ENCODE results near the gene SYT17.

SYT17 gene

DNA sequence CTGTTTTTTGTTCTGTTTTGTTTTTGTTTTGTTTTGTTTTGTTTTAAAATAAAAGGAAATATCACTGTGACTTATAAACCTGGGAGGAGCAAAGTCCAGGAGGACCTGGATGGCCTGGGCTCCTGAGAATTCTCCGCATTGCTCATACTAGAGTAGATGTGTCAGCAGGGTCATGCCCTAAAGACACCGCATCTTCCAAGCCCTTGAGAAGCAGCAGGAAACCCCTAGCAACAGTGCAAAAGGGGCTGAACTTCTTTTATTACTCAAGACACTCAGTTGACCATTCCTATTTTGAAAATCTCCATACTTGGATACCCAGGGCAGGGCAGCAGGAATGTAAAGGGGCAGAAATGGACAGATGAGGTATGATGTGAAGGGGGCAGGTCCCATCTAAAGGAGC lies 51.8 kb downstream of the SYT17 start:
- Histone ChIP-seq H3K27me3 (ENCODE audit: control insufficient read depth, insufficient read depth, low read length) (no peaks in the 10 kb centered on the region), H3K9ac (ENCODE audit: low read depth, low read length) (no peak overlapping the region), H3K27ac (ENCODE audit: low read depth, low read length) (no peak overlapping the region), H3K4me3 (ENCODE audit: low read depth, low read length) (no peak overlapping the region), H3K4me1 (ENCODE audit: control insufficient read depth, insufficient read depth, low read length) (no peaks in the 10 kb centered on the region), H3K36me3 (ENCODE audit: control insufficient read depth, insufficient read depth, low read length) (peaks cover under 1% of the 10 kb centered on the region; the same call in 1 of the 2 replicates), H3K9me3 (ENCODE audit: control insufficient read depth, insufficient read depth, low read length) (no peaks in the 10 kb centered on the region)

DNA sequence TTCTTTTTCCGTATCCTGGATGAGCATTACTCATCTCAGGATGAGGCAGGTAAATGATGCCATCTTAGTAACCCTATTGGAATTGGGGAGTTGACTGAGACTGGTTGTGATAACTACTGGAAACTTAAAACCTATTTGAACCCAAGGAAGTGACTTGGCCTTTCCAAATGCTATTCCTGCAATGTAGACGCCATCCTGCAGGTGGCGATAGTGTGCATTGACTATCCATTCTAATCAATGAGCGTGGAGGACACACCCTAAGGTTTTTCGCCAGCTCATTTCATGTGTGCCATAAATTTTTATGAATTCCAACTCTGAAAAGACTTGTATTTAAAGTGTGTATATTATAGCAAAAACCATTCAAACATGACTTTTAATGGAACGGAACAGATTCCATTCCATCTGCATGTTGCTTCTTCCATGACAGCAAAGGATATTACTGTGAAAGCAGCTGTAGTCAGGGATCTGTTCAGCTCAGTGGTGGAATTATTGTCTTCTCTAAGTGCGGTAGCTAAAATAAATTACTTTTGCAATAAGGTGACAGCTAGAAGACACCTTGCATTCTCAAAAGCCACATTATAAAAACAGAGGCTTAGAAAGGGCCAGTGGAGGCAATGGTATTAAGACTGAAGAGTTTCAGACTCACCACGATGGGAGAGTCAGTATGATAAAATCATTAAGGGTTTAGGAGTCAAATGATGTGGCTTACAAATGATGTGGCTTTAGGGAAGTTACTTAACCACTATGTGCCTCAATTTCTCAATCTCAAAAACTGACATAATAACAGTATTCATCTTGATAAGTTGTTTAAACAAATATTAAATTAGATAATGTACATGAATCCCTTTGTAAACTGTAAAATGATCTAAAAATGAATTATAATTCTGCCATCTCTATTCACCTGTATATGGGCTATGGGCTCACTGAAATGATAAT lies 55.5 kb downstream of the SYT17 start:
- Histone ChIP-seq H3K4me1 (ENCODE audit: control insufficient read depth, insufficient read depth, low read length) (peaks cover 7% of the 10 kb centered on the region; the same call in 1 of the 2 replicates), H3K4me3 (ENCODE audit: low read depth, low read length) (no peak overlapping the region), H3K27ac (ENCODE audit: low read depth, low read length) (no peak overlapping the region), H3K9me3 (ENCODE audit: control insufficient read depth, insufficient read depth, low read length) (no peaks in the 10 kb centered on the region), H3K9ac (ENCODE audit: low read depth, low read length) (no peak overlapping the region), H3K36me3 (ENCODE audit: control insufficient read depth, insufficient read depth, low read length) (peaks cover 5% of the 10 kb centered on the region), H3K27me3 (ENCODE audit: control insufficient read depth, insufficient read depth, low read length) (no peaks in the 10 kb centered on the region)

DNA sequence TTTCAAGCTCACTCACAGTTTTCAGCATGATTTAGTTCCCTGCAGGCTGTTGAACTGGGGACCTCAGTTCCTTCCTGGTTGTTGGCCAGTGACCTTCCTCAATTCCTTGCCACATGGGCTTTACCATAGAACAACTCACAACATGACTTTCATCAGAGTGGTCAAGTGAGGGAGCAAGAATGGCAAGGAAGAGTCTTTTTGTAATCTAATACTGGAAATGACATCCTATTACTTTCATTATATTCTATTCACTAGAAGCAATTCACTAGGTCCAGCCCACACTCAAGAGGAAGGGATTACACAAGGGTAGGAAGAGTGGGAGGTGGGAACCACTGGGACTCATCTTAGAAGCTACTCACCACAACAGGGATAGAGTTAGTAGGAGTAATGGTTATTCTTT lies 57.6 kb downstream of the SYT17 start:
- H3K9ac ChIP-seq (ENCODE audit: low read depth, low read length), result no peak overlapping the region
- H3K27ac ChIP-seq (ENCODE audit: low read depth, low read length), result no peak overlapping the region
- peaks cover 10% of the 10 kb centered on the region; the same call in 1 of the 2 replicates for H3K4me1 ChIP-seq (ENCODE audit: control insufficient read depth, insufficient read depth, low read length)
- no peaks in the 10 kb centered on the region for H3K9me3 ChIP-seq (ENCODE audit: control insufficient read depth, insufficient read depth, low read length)
- no peak overlapping the region for H3K4me3 ChIP-seq (ENCODE audit: low read depth, low read length)
- H3K27me3 ChIP-seq (ENCODE audit: control insufficient read depth, insufficient read depth, low read length), result no peaks in the 10 kb centered on the region
- peaks cover 5% of the 10 kb centered on the region for H3K36me3 ChIP-seq (ENCODE audit: control insufficient read depth, insufficient read depth, low read length)

DNA sequence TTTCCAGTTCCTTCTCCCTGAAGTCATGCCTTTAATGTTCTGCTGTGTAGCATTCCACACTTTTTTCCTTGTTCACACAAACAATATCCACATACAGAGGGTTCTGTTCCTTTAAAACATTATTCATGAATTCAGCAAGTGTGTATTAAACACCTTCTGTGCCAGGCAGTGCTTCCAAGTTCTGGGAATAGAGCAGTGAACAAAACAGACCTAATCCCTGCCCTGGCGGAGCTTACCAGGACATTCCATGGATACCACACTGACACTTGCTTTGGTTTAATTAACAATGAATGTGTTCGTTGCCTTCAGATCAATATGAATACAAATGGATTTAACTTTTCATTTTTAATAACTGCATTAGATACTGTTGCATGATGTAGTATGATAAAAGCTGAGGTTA lies 59.6 kb downstream of the SYT17 start:
- H3K27ac ChIP-seq (ENCODE audit: low read depth, low read length), result no peak overlapping the region
- peaks cover 5% of the 10 kb centered on the region for H3K36me3 ChIP-seq (ENCODE audit: control insufficient read depth, insufficient read depth, low read length)
- H3K9me3 ChIP-seq (ENCODE audit: control insufficient read depth, insufficient read depth, low read length), result no peaks in the 10 kb centered on the region
- no peak overlapping the region for H3K9ac ChIP-seq (ENCODE audit: low read depth, low read length)
- peaks cover 10% of the 10 kb centered on the region for H3K4me1 ChIP-seq (ENCODE audit: control insufficient read depth, insufficient read depth, low read length)
- no peak overlapping the region for H3K4me3 ChIP-seq (ENCODE audit: low read depth, low read length)
- H3K27me3 ChIP-seq (ENCODE audit: control insufficient read depth, insufficient read depth, low read length), result no peaks in the 10 kb centered on the region

DNA sequence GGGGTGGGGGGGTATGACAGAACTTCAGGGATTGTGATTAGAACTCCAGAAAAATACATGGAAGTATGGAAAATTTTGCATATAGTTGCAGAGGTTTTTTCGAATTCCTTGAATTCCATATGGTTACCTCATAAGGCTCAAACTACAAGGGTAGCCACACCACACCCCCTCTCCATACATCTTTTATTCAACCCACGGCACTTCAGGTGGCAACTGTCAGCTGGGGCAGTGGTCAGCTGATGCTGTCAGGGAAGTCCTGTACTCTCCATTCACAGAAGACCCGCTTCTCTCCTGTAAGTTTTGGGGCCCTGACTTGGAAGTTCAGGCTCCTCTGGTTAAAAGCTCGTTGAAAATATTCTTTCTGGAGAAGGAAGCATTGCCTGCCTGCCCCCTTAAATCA lies 60.0 kb downstream of the SYT17 start:
- no peak overlapping the region for H3K27ac ChIP-seq (ENCODE audit: low read depth, low read length)
- H3K9ac ChIP-seq (ENCODE audit: low read depth, low read length), result no peak overlapping the region
- H3K4me1 ChIP-seq (ENCODE audit: control insufficient read depth, insufficient read depth, low read length), result peaks cover 10% of the 10 kb centered on the region
- no peaks in the 10 kb centered on the region for H3K27me3 ChIP-seq (ENCODE audit: control insufficient read depth, insufficient read depth, low read length)
- H3K4me3 ChIP-seq (ENCODE audit: low read depth, low read length), result no peak overlapping the region
- no peaks in the 10 kb centered on the region for H3K9me3 ChIP-seq (ENCODE audit: control insufficient read depth, insufficient read depth, low read length)
- peaks cover 5% of the 10 kb centered on the region for H3K36me3 ChIP-seq (ENCODE audit: control insufficient read depth, insufficient read depth, low read length)

DNA sequence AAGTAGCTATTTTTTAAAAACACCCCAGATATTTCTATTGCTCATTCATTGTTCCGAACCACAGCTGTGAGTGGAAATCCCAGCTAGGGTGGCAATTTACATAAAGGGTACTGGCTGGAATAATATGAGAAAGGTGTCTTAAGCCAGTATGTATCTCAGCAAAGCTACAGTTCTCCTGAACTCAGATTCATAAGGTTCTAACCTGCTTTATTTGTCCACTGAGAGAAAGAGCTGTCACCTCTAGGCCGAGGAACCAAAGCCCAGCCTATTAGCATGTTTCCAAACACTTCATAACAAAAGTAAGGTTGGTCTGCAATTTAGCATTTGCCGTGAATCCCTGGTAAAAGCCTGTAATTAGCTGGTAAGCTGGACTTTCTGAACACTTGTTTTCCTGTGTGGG lies 60.5 kb downstream of the SYT17 start:
- Histone ChIP-seq H3K27ac (ENCODE audit: low read depth, low read length) (no peak overlapping the region), H3K36me3 (ENCODE audit: control insufficient read depth, insufficient read depth, low read length) (peaks cover 5% of the 10 kb centered on the region), H3K9ac (ENCODE audit: low read depth, low read length) (no peak overlapping the region), H3K4me1 (ENCODE audit: control insufficient read depth, insufficient read depth, low read length) (peaks cover 10% of the 10 kb centered on the region), H3K4me3 (ENCODE audit: low read depth, low read length) (no peak overlapping the region), H3K27me3 (ENCODE audit: control insufficient read depth, insufficient read depth, low read length) (no peaks in the 10 kb centered on the region), H3K9me3 (ENCODE audit: control insufficient read depth, insufficient read depth, low read length) (no peaks in the 10 kb centered on the region)

DNA sequence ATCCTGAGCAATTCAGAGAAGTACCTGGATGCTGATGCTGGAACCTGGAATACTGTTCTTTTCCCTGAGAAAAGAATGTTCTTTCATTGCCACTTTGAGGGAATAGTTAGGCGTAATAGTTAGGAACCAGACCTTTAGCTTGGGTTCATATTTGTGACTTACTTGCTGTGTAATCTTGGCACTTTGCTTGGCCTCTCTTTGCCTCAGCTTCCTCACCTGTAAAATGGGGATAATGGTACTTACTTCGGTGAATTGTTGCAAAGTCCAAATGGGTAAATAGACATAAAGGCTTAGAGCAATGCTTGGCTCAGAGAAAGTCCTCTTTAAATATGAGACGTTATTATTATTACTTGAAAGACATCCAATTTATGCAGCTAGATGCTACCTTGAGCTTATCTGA lies 62.5 kb downstream of the SYT17 start:
- Histone ChIP-seq H3K9ac (ENCODE audit: low read depth, low read length) (no peak overlapping the region), H3K9me3 (ENCODE audit: control insufficient read depth, insufficient read depth, low read length) (no peaks in the 10 kb centered on the region), H3K4me1 (ENCODE audit: control insufficient read depth, insufficient read depth, low read length) (peaks cover 10% of the 10 kb centered on the region), H3K36me3 (ENCODE audit: control insufficient read depth, insufficient read depth, low read length) (no peaks in the 10 kb centered on the region), H3K4me3 (ENCODE audit: low read depth, low read length) (no peak overlapping the region), H3K27me3 (ENCODE audit: control insufficient read depth, insufficient read depth, low read length) (no peaks in the 10 kb centered on the region), H3K27ac (ENCODE audit: low read depth, low read length) (no peak overlapping the region)

DNA sequence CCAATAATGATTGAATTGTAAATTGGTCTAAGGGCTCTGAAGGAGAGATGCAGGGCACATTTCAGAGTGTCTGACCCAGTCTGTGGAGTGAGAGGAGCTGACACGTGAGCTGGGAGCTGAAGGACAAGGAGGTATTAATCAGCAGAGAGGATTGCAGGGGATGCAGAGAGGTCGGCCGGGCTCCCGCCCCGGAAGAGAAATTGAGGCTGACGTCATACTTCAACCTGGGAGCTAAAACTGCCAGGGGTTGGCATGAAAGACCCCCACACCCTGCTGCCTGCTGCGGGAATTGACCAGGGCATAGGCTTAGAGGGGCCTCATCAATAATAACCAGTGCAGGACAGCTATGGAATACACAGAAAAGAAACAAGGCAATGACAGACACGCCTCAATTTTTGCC lies 63.8 kb downstream of the SYT17 start:
- H3K4me1 ChIP-seq (ENCODE audit: control insufficient read depth, insufficient read depth, low read length), result peaks cover 10% of the 10 kb centered on the region
- no peak overlapping the region for H3K4me3 ChIP-seq (ENCODE audit: low read depth, low read length)
- H3K27ac ChIP-seq (ENCODE audit: low read depth, low read length), result no peak overlapping the region
- H3K27me3 ChIP-seq (ENCODE audit: control insufficient read depth, insufficient read depth, low read length), result no peaks in the 10 kb centered on the region
- H3K9ac ChIP-seq (ENCODE audit: low read depth, low read length), result no peak overlapping the region; the same call in 1 of the 2 replicates
- no peaks in the 10 kb centered on the region for H3K36me3 ChIP-seq (ENCODE audit: control insufficient read depth, insufficient read depth, low read length)
- H3K9me3 ChIP-seq (ENCODE audit: control insufficient read depth, insufficient read depth, low read length), result 0 out of 2 replicates have a peak, but pooled peaks cover 4% of the 10 kb centered on the region

DNA sequence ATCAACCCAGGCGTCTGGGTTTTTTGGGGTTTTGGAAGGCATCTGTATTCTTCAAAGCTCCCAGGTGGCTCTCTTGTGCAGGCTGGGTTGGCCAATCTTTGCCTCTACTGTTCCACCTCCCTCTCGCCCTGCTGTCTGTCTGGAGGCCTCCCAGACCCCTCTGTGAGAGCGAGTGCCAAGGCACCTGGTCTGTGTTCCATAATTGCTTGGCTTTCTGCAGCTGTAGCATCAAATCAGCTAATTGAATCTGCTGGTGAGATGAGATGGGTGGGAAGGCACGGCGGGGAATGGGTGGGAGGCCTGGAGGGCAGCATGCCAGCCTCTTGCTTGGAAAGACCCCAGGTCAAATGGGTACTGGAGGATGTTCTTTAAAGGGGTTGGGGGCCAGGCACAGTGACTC lies 64.9 kb downstream of the SYT17 start:
- Histone ChIP-seq H3K9ac (ENCODE audit: low read depth, low read length) (no peak overlapping the region), H3K27ac (ENCODE audit: low read depth, low read length) (no peak overlapping the region)

DNA sequence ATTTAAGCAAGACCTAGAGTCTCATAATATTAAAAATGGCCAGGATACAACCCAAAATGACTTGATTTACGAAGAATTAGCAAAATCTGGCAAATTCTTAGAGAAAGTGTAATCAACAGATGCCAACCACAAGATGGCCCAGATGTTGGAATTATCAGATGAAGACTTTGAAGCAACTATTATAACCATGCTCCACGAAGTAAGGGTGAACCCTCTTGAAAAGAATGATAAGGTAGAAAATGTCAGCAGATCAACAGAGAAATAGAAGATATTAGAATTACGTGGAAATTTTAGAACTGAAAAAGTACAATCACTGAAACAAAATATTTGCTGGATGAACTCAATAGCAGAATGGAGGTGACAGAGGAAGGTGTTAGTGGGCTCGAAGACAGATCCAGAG lies 67.4 kb downstream of the SYT17 start:
- no peak overlapping the region for H3K4me3 ChIP-seq (ENCODE audit: low read depth, low read length)
- H3K9ac ChIP-seq (ENCODE audit: low read depth, low read length), result no peak overlapping the region
- no peak overlapping the region for H3K27ac ChIP-seq (ENCODE audit: low read depth, low read length)
- H3K27me3 ChIP-seq (ENCODE audit: control insufficient read depth, insufficient read depth, low read length), result no peaks in the 10 kb centered on the region
- H3K9me3 ChIP-seq (ENCODE audit: control insufficient read depth, insufficient read depth, low read length), result 0 out of 2 replicates have a peak, but pooled peaks cover 4% of the 10 kb centered on the region
- no peaks in the 10 kb centered on the region; the same call in 1 of the 2 replicates for H3K4me1 ChIP-seq (ENCODE audit: control insufficient read depth, insufficient read depth, low read length)
- H3K36me3 ChIP-seq (ENCODE audit: control insufficient read depth, insufficient read depth, low read length), result no peaks in the 10 kb centered on the region

More for the DNA sequence above, 64.9 kb downstream of the SYT17 start:
- H3K4me1 ChIP-seq (ENCODE audit: control insufficient read depth, insufficient read depth, low read length), result peaks cover 8% of the 10 kb centered on the region
- no peaks in the 10 kb centered on the region for H3K27me3 ChIP-seq (ENCODE audit: control insufficient read depth, insufficient read depth, low read length)
- H3K9me3 ChIP-seq (ENCODE audit: control insufficient read depth, insufficient read depth, low read length), result 0 out of 2 replicates have a peak, but pooled peaks cover 4% of the 10 kb centered on the region
- H3K4me3 ChIP-seq (ENCODE audit: low read depth, low read length), result no peak overlapping the region
- no peaks in the 10 kb centered on the region for H3K36me3 ChIP-seq (ENCODE audit: control insufficient read depth, insufficient read depth, low read length)

DNA sequence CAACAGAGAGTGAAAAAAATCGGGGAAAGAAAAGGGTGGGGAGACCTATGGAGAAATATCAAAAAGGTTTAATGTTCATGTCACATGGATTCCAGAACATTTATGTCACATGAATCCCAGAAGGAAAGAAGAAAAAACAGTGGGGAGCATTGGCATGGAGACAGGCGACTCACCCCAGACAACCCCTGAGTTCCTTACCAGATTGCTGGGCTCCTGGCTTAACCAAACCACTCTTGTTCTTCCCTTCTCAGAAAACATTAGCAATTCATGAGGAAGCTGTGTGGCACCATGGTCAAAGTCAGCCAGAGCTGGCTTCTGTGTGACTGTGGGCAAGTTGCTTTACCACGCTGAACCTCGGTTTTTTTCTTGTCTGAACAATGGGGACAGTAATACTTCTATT lies 67.8 kb downstream of the SYT17 start:
- 0 out of 2 replicates have a peak, but pooled peaks cover 4% of the 10 kb centered on the region for H3K9me3 ChIP-seq (ENCODE audit: control insufficient read depth, insufficient read depth, low read length)
- no peak overlapping the region for H3K27ac ChIP-seq (ENCODE audit: low read depth, low read length)
- H3K27me3 ChIP-seq (ENCODE audit: control insufficient read depth, insufficient read depth, low read length), result no peaks in the 10 kb centered on the region
- no peak overlapping the region for H3K9ac ChIP-seq (ENCODE audit: low read depth, low read length)
- no peak overlapping the region for H3K4me3 ChIP-seq (ENCODE audit: low read depth, low read length)
- no peaks in the 10 kb centered on the region; the same call in 1 of the 2 replicates for H3K4me1 ChIP-seq (ENCODE audit: control insufficient read depth, insufficient read depth, low read length)
- no peaks in the 10 kb centered on the region for H3K36me3 ChIP-seq (ENCODE audit: control insufficient read depth, insufficient read depth, low read length)
